DOHH2 (cell line): Measurements from ENCODE around the gene ITPKC.
"Not testable (repeated sequence)": the region's sequence is repeated elsewhere in the genome, so short reads cannot be mapped to it uniquely, and the experiment has no call there.

Experiments
- CTCF ChIP-seq: fragments of 200-600 bp; sonication (generic); IDR thresholded peaks from one replicate; pipeline ENCODE4 v1.5.1; 2014; ENCODE audit warnings: antibody characterized with exemption, mild to moderate bottlenecking, low read depth, low read length; ENCODE audit not compliant: poor library complexity, severe bottlenecking
- EZH2phosphoT487 ChIP-seq: fragments of 200-600 bp; sonication (generic); IDR thresholded peaks from 2 replicates; pipeline ENCODE4 v1.6.1; 2017; ENCODE audit warnings: borderline replicate concordance, mild to moderate bottlenecking, antibody characterized with exemption, low read length, moderate library complexity, mixed read lengths

GRCh38 chr19:40771101-40771862 is 54.4 kb downstream of the ITPKC start:
- TF ChIP-seq CTCF, EZH2phosphoT487: not testable (repeated sequence)
